HG03280 (cell line): ENCODE data around the gene TRAPPC14.

ENCODE experiments used
- ATAC-seq: cut with Tn5 transposase; IDR thresholded peaks from one replicate; pipeline ENCODE4 v1.9.1; 2021; ENCODE audit warnings: mild to moderate bottlenecking, moderate library complexity; ENCODE audit not compliant: unreplicated experiment

The TRAPPC14 gene

GRCh38 chr7:100105534-100105933 lies 53.0 kb downstream of the TRAPPC14 start:
- ATAC-seq = no peak
